Renal pelvis (tissue), 4 donors: ENCODE data around the gene FOXJ3. TPM values are rescaled to one million over a fixed set of nuclear protein-coding genes. Genes with fewer than 3 reads are reported as not detected.

ENCODE experiments used
- DNase-seq: peaks from one replicate; pipeline ENCODE4 v3.0.0-alpha.2; 2013
- polyA plus RNA-seq, 3 donors: library from polyadenylated mRNA; unstranded; fragments of 120-200 nt; gene quantifications; one replicate each; pipeline ENCODE4 v1.2.1, GENCODE V29; 2013; ENCODE audit not compliant: insufficient read length in 3 of 3

FOXJ3 gene
- polyA plus RNA-seq, 3 donors: 35.7 to 50.6 (median 44.8) TPM

DNA sequence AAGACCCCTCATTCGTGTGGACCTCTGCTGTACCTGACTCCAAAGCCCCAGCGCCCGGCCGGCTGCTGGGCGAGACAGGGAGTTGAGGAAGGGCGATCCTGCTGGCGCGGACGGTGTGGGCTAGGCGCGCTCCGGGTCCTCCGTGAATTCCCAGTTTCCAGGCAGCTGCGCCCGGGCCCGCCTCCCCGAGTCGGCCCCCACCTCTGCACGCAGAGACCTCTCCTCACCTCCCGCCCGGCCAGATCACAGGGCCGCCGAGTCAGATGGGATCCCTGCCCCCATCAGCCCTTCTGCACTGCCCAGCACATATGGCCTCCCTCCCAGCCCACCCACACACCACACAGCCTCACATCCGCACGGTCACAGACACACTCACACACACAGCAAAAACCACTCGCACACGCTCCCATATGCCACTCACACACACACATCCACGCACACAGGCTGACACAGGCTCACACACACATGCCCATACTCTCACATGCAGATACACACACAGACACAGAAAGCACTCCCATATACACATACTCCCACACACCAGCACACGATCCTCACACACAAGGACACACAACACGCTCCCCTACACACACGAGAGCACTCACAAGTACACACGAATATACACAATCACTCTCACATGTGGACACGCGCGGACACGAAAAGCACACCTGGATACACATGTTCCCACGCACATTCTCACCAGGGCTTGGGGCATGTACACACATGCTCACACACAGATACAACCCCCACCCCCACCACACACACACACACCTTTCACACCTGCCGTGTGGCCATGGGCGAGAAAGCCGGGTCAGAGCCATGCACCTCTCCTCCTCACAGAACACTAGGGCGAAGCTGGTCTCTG, 189.0 kb downstream of the FOXJ3 start:
- no peak for DNase-seq

DNA sequence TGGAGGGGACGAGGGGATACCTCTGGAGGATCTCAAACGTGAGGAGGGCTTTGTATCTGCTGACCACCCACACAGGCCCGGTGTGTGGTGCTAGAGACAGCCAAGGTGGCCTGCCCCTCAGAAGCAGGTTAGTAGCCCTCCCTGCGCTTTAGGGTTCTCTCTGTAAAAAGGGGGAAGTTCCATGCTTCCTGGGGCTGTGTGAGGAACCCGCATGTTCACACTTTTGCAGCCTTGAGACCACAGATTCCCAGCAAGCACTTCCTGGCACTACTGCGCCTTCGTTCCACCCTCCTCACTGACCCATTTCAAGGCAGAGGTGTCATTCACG, 189.7 kb downstream of the FOXJ3 start:
- DNase-seq: no peak

DNA sequence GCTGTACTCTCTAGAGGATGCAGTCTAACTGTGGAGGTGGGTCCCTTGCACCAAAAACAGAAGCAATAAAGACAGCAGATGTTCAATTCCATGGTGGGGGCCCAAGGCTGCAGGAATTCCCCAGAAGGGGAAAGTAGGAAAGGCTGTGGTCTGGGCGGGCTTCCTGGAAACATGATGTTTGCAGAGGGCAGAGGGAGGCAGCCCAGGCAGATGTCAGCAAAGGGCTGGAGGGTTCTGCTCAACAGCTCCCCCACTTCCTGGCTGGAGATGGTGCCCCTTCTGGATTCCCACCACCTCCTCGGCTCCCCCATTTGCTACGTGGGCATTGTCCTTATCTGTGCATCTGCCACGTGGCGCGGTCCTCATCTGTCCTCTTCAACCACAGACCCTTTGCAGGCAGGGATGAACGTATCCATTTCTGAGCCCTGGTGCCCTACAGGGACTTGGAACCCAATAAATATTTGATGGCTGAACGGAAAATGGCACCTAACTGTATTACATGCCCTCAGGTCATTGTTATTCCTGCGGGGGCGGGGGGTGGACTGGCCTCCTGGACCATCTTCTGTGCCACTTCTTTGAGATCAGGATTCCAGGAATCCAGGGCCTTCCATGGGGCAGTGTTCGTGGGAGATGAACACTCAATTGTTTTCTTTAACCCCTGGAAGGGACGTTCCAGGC, 190.2 kb downstream of the FOXJ3 start:
- DNase-seq: no peak

DNA sequence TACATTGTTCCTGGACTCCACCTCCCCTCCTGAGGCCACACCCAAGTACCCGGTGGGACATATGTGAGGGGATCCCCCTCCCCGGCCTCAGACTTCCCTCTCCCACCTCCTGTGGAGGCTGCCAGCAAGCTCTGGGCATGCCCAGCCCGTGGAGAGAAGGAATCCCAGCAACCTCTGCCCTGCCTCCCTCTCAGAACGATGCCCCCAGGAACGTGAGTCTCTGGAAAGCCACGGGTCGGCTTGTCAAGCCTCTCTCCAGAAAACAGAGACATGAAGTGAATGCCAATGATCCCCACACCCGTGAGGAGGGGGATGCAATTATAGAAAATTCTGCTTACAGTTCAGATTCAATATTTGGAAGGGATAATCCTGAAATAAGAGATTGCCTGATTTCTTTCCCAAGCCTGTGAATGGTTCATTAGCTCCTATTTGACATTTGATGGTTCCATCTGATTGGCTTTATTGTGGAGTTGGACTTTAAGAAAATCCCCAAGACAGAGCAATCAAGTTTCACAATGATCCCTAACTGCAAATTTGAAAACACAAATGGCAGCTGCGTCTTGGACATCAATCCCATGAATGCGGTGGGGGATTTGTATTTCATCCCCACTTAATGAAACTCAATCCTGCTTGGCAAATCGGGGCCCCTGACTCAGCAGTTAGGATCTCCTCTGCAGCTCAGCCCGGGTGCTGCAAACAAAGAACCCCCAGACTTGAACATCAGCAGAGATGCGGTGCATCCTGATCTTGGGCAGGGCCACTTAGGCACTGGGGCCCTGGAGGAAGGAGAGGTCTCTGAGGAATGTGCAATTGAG, 190.9 kb downstream of the FOXJ3 start:
- no peak for DNase-seq

DNA sequence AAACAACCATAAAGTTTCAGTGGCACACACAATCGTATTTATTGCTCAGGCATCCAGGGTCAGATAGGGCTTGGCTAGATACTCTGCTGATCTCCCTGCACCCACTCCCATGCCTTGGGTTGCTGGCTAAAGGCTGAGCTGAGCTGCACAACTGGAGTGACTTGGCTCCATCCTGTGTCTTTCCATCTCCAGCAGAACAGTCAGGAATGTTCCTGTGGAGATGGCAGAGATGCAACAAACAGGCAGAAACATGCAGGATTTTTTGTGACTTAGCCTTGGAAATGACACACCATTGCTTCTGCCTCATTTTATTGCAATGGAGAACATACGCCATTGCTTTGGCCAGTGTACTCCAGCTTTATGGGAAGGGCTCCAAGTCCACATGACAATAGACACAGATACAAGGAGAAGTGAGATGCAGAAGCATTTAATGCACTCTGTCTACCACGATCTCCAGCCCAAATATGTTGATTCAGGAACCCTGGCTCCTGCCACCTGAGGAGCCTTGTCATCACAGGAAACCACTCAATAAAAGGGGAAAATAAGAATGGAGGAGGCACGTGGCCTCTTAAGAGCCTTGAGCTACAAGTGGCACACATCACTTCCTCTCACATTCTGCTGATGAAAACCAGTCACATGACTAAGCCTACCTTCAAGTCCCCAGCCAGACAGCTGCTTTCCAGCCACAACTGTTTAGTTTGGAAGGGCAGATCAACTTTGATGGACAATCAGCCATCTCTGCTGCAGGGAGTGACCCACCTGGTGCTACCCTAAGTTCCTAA, 191.9 kb downstream of the FOXJ3 start:
- DNase-seq: no peak

DNA sequence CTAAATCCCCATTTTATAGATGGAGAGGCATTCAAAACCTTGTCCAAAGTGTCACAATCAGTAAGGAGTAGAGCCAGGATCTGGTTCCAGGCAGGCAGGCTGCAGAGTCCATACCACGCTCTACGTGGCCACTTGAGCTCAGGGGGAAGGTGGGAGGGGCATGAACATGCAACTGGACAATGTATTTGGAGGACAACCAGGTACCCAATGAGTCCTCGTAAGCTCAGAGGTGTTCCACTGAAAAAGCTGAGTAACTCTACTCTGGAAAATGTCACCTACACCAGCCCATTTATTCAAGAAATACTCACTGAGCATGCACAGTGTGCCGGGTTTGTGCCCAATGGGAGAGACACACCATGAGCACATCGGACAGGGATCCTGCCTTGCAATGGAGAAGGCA, 193.1 kb downstream of the FOXJ3 start:
- DNase-seq: no peak

DNA sequence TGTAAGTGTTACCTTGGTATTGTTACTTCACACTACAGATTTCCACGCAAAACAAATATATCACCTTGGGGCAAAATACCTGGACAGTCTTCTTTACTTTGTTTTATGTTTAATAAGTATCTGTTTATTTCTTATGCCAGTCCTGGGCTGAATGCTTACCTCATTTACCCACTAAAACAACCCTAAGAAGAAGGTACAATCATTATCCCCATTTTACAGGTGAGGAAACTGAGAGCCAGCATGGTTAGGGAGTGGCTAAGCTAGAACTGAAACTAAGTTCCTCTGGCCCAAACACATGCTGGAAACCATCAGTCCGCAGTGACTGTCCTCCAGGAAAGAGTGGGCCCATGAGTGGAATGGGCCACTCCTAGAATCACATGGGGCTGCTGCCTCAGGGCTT, 194.8 kb downstream of the FOXJ3 start:
- no peak for DNase-seq

DNA sequence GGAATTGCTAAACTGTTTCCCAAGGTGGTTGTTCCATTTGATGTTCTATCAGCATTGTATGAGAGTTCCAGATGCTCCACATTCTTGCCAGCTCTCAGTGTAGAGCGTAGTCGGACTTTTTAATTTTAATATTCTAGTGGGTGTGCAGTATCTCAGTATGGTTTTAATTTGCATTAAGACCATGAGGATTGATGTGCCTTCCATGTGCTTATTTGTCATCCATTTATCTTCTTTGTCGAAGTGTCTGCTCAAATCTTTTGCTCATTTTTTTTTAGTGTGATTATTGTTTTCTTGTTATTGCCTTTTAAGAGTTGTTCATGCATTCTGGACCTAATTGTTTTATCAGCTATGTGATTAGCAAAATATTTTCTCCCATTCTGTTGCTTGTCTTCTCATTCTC, 195.6 kb downstream of the FOXJ3 start:
- no peak for DNase-seq

DNA sequence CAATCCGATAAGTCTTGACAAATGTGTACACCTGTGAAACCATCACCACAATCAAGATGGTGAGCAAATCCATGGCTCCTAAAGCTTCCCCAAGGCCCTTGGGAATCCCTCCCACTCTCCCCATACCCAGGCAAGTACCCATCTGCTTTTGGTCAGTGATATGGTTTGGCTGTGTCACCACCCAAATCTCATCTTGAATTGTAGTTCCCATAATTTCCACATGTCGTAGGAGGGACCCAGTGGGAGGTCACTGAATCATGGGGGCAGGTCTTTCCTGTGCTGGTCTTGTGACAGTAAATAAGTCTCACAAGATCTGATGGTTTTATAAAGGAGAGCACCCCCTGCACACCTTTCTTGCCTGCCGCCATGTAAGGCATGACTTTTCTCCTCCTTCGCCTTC, 196.4 kb downstream of the FOXJ3 start:
- no peak for DNase-seq

DNA sequence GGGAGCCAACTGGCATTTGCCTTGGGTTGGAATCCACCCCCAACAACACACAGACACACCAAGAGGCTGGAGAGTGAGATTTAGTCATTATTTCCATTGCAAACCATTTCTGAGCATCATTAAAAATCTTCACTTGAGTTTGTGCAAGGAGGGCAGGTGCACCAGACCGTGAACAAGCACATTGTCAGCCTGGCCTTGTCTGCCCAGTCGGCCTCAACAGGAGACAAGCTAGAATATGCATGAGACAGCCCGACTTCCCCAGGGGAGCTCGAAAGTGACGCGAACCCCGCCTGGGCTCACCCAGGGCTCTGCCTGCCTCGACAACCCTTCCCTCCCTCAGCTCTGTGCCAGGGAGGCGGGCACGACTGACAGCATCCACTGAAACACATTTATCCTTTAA, 197.3 kb downstream of the FOXJ3 start:
- DNase-seq: no peak

DNA sequence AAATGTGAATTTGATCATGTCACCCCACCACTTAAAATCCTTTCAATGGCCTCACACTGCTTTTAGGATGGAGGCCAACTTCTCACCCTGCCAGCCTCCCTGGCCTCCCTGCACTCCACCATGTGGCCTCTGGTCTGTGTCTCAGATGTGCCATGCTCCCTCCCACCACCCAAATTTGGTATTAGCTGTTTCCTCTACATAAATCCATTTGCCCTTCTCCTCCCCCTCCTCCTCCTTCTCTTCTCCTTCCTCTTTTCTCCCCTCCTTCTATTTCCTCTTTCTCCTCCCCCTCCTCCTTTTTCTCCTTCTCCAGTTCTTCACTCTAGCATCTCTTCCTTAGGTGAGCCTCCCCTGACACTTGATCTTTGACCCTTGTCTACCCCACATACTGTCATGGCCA, 198.6 kb downstream of the FOXJ3 start:
- no peak for DNase-seq

DNA sequence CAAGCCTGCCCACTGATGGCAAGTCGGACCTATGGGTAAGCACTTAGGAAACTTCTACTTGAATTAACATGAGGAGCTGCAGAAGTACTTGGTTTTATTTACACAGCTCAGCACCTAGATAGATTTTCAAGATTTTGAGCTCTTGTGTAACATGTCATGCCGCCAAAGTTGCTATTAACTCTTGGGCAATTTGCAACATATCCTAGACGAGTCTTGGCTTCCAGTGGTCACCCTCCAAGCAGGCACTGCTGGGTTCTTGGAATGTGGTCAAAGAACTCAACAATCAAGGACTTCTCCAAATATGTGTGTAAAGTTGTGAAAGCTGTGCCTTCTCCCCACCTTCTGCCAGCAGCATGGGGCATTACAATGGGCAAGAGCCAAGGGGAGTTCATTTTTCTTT, 199.6 kb downstream of the FOXJ3 start:
- DNase-seq: no peak

DNA sequence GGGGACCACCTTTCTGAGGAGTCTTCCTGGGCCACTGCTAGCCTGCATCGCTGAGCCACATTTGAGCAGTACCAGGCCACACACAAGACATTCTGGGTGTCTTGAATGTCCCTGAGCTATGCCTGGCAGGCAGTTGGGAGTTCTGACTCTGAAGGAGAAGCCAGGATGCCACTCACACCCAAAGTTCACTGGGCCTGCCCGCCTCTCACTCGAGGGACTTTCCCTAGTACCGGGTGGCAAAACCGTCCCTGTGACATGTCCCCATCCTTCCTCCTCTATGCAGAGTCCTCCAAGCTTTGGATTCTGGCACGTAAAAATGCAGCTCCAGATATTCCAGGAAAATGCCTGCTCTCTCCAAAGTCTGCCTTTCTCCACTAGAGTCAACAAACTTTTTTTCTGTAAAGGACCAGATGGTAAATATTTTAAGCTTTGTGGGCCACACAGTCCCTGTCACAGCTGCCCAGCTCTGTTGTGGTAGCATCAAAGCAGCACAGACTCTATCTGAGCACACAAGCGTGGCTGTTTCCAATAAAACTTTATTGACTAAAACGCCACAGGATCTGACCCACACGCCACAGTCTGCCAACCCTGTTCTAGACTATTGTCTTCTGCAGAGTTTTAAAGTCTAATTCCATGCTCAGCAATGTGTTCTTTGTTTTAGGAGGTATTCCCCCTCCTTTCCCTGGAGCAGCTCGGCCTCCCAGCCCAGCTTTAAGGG, 201.1 kb downstream of the FOXJ3 start:
- DNase-seq: no peak

DNA sequence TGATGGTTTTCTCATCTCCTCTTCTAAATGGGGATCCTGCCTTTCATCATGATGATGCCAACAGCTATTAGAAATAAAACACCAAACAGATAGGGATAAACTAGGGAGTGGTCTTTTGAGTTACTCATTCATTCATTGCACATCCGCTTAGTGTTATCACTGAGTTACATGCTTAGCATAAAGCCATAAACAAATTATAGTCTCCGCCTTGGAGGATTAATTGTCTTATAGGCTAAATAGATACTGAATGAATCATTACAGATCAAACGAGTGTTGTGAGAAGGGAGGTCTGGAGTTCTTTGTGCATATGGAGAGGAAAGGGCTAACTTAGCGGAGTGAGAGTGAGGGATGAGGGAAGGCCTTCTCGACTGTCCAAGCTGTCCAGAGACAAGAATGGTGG, 201.6 kb downstream of the FOXJ3 start:
- no peak for DNase-seq

DNA sequence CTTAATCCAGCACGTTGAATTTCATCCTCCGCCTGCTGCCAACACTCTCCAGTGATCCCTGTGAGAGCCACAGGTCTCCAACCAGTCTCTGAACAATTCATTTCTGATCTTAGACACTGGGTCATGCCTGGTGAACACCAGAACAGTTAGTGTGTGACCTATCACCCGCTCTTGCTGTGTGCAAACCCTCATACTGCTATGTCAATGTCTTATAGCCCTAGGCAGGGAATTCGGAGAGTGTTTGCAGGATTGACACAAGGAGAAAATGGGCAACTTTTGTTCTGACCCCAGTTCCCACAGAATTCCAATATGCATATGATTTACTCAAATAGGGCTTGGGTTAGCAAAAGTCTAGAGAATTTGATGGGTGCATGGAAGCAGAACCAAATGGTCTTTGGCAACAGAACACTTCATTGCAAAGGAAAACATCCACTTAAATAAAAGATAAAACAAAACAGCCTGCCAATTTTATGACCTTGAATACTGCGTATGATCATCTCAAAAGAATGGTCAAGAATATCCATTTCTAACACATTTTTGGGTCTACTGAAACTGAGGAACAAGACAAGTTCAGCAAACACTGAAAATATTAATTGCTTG, 204.9 kb downstream of the FOXJ3 start:
- no peak for DNase-seq

DNA sequence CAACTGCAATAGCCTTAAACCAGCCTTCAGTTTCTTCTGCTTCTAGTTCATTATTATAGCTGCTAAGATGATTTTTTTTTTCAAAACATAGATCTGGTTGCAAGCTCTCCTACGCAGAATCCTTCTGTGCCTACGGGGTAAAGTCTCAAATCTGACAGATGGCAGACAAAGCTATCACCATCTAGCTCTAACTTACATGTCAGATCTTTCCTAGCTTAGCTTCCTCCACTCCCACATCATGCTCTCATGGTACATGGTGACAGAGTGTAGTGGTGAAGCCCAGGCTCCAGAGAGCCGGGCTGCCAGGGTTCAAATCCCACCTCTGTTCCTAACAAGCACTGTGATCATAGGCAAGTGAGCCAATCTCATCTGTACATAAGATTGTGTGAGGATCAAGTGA, 206.1 kb downstream of the FOXJ3 start:
- DNase-seq: no peak

DNA sequence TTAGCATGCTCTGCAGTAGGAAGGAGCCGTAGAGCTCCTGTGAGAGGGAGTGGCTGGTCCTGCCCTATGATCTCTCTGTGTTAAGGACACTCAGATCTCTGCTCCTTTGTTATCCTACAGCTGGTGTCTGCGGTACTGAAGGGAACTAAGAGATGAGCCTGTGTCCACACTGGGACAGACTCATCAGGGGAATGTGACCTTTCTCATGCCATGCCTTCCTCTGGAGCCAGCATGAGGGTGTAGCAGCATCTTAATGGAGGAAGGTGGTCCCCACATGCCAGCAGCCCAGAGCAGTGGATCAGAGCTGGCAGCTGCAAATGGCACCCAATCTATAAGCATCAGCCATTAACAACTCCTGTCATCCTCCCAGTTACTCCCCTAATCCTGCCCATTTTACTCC, 206.5 kb downstream of the FOXJ3 start:
- no peak for DNase-seq

DNA sequence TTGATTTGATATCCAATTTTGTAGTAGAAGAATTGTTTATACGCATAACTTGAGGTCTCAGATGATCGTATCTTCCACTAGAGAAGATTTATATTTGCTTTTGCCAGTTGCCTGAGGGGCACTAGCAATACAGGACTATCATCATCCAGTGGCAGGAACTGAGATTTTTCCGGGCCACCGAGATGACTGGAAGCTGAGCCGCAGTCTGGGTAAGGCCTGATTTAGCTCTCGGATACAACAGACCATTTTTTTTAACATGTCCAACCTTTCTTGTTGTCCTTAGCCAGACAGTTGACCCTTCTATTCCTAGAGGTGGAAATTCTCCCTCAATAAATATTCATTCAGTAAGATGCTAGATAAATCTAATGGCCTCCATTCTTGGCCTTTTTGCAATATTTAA, 207.3 kb downstream of the FOXJ3 start:
- DNase-seq: no peak
